Nephron (organoid): Measurements from ENCODE around the gene MYOZ1.
A peak's percentile ranks its signal among the peaks of the same experiment; 100 is the strongest.

Experiments
- H3K27ac Mint-ChIP-seq, 3 experiments: 2 replicates each; pipeline ENCODE4 v1.8.0; 2020; ENCODE audit warnings: mixed read lengths in 3 of 3, mild to moderate bottlenecking in 2 of 3, moderate library complexity in 1 of 3
- H3K27me3 Mint-ChIP-seq: 2 replicates; pipeline ENCODE4 v1.8.0; 2021; ENCODE audit warnings: low read depth, mild to moderate bottlenecking, moderate library complexity, mixed read lengths
- H3K36me3 Mint-ChIP-seq: 2 replicates; pipeline ENCODE4 v1.8.0; 2020; ENCODE audit warnings: low read depth, mixed read lengths
- H3K4me1 Mint-ChIP-seq: 2 replicates; pipeline ENCODE4 v1.8.0; 2020; ENCODE audit warnings: mixed read lengths
- H3K4me3 Mint-ChIP-seq, 3 experiments: 2 replicates each; pipeline ENCODE4 v1.8.0; 2020; ENCODE audit warnings: mild to moderate bottlenecking in 3 of 3, mixed read lengths in 3 of 3, moderate library complexity in 2 of 3
- H3K9me3 Mint-ChIP-seq: 2 replicates; pipeline ENCODE4 v1.8.0; 2020; ENCODE audit warnings: mixed read lengths
- TF ChIP-seq, protein P1 (sequence below), 3 experiments: fragments of 200-600 bp; sonication (generic); IDR thresholded peaks; one replicate each; pipeline ENCODE4 v1.5.0; 2021; ENCODE audit warnings: antibody characterized with exemption in 3 of 3; ENCODE audit not compliant: unreplicated experiment in 3 of 3

Gene MYOZ1

DNA sequence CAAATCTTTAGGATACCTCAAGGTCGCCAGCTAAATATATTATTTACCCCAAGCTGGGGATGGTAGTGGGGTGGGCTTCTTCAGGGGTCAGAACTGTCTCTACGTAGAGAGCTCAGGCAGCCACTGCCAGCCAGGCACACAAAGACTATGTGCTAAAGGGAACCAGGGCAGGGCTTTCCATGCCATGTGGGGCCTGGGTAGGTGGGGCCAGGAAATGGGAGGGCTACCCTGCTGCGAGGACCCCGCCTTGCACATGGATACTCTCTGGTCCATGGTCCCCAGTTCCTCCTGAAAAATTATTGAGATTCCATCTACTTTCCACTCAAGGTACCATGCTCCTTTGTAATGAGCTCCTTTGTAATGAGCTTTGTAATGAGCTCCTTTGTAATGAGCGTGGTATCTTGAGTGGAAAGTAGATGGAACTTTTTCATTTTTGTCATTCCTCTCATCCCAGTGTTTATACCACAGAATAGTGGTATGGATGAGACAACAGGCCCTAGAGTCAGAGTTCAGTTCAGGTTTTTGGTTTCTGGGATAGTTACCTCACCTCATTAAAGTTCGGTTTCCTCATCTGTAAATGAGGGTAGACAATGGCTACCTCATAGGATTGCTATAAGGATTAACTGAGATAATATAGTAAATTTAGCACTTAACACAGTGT is 8.7 kb upstream of the MYOZ1 start:
- H3K4me1 Mint-ChIP-seq: peaks cover 57% of the 10 kb centered on the region
- H3K27me3 Mint-ChIP-seq: no peaks in the 10 kb centered on the region
- peak overlapping the region; percentile 63 to 86 (median 78) for H3K4me3 Mint-ChIP-seq
- H3K36me3 Mint-ChIP-seq: no peaks in the 10 kb centered on the region
- H3K27ac Mint-ChIP-seq: peak overlapping the region in 2 of 3 experiments; percentile 64 to 94
- TF ChIP-seq, protein P1, sequence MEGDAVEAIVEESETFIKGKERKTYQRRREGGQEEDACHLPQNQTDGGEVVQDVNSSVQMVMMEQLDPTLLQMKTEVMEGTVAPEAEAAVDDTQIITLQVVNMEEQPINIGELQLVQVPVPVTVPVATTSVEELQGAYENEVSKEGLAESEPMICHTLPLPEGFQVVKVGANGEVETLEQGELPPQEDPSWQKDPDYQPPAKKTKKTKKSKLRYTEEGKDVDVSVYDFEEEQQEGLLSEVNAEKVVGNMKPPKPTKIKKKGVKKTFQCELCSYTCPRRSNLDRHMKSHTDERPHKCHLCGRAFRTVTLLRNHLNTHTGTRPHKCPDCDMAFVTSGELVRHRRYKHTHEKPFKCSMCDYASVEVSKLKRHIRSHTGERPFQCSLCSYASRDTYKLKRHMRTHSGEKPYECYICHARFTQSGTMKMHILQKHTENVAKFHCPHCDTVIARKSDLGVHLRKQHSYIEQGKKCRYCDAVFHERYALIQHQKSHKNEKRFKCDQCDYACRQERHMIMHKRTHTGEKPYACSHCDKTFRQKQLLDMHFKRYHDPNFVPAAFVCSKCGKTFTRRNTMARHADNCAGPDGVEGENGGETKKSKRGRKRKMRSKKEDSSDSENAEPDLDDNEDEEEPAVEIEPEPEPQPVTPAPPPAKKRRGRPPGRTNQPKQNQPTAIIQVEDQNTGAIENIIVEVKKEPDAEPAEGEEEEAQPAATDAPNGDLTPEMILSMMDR (IDR thresholded peaks at IDR 0.05; ENCODE audit: unreplicated experiment in 3 of 3): no peak
- no peaks in the 10 kb centered on the region for H3K9me3 Mint-ChIP-seq

DNA sequence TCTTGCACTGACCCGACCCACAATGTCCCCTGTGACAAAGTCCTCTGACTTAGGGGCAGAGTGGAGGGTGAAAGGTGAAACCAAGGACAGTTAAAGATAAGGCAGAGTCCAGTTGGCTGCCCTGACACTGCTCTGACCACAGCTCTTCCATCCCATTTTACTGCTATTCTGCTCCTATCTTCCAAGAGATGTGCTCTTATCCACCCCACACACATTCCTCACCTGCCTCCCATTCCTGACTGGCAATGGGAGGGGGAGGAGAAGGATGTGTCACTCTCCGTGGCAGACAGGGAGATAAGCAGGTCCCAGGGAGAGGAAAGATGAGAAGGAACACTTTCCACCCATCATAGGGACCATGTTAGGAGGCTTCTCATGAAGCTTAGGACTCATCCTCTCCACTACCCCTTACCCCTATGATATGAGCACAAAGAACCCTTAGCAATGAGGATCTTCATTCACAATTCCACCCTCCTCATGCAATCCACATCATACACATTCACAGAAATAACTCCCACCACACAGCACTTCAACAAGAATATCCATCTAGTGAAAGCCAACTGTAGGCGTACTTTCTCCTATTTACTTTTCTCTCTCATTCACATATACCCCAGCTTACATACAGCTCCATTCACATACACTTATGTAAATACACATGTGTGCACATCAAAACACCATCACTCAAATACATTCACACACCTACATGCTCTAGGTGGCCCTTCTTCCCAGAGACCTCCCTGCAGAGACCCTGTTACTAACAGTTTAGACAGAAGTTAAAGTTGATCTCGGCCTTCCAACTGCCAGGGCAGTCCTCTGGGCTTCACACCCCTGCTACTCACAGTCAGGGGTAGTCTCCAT is 7.9 kb upstream of the MYOZ1 start:
- H3K4me3 Mint-ChIP-seq: peak overlapping the region; percentile 63 to 86 (median 78)
- peak overlapping the region in 2 of 3 experiments; percentile 5 to 21 for H3K27ac Mint-ChIP-seq
- H3K27me3 Mint-ChIP-seq: no peaks in the 10 kb centered on the region
- H3K4me1 Mint-ChIP-seq: peaks cover 56% of the 10 kb centered on the region
- H3K36me3 Mint-ChIP-seq: no peaks in the 10 kb centered on the region
- H3K9me3 Mint-ChIP-seq: no peaks in the 10 kb centered on the region
- TF ChIP-seq, protein P1 (IDR thresholded peaks at IDR 0.05; ENCODE audit: unreplicated experiment in 3 of 3): no peak

DNA sequence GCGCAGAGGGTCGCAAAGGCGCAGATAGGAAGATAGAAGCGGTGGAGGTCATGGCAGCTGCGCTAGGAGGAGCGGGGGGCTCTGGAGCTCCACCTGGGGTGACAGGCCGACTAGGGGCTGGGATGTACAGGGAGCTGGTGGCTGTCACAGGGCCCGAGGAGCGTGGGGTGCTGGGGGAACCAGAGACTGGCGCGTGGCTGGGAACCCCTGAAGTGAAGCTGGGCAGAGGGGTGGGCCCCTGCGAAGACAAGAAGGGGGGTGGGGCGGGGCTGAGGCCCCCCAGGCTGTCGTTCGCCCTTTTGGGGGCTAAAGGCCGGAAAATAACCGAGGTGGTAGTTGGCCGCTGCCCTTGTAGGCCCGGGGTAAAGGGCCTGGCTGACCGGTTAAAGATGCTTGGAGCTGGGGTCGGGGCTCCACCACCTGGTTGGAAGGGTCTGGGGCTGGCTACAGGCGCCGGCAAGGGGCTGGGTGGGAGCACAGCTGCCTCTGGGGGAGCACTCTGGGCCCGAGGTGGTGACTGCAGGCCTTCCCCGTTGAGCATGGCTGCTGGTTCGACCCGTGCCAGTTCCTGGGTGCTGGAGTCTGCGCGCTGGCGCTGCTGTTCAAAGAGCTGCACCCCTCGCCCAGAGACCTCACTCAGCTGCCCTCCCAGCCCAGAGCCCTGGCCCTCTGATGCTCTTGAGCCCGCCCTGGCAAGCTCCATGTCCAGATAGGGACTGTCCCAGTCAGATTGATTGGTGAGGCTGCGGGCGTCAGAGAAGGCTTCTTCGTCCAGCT is 6.8 kb upstream of the MYOZ1 start:
- Mint-ChIP-seq H3K4me3 (peak overlapping the region; percentile 63 to 86 (median 78)), H3K36me3 (no peaks in the 10 kb centered on the region), H3K27ac (peak overlapping the region in 1 of 3 experiments; percentile 88), H3K27me3 (no peaks in the 10 kb centered on the region), H3K9me3 (no peaks in the 10 kb centered on the region), H3K4me1 (peaks cover 51% of the 10 kb centered on the region)
- TF ChIP-seq, protein P1 (IDR thresholded peaks at IDR 0.05; ENCODE audit: unreplicated experiment in 3 of 3): no peak

DNA sequence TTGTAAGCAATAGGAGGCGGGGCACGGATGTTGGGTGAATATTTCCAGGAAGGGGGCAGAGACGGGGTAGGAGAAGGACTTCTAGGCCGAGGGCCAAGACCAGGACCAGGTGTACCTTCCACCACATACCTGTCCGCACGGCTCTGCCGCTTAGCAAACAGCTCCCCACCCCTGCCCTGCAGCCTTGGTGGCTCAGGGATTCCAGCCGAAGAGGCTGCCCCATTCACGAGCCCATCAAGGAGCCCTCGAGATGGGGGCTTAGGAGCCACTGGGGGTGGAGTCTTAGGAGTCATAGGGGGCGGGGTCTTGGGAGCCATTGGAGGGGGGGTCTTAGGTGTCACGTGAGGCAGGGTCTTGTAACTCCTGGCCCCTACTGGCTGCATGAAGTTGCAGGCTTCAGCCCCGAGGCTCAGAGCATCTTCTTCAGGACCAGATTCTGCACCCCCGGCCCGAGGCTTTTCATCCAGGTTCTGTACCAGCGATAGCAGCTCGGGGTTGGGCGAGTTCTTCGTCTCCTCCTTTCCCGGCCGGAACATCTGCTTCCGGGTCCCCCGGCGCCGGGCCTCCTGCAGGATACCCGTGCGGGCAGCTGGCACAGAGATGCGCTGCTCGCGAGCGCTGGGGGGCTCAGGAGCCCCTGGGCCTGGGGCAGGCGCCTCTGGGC is 6.1 kb upstream of the MYOZ1 start:
- Mint-ChIP-seq H3K27me3 (no peaks in the 10 kb centered on the region), H3K4me3 (peak overlapping the region; percentile 63 to 86 (median 78)), H3K36me3 (no peaks in the 10 kb centered on the region), H3K27ac (peak overlapping the region; percentile 45 to 93 (median 88)), H3K4me1 (peaks cover 44% of the 10 kb centered on the region), H3K9me3 (no peaks in the 10 kb centered on the region)
- TF ChIP-seq, protein P1 (IDR thresholded peaks at IDR 0.05; ENCODE audit: unreplicated experiment in 3 of 3): no peak

DNA sequence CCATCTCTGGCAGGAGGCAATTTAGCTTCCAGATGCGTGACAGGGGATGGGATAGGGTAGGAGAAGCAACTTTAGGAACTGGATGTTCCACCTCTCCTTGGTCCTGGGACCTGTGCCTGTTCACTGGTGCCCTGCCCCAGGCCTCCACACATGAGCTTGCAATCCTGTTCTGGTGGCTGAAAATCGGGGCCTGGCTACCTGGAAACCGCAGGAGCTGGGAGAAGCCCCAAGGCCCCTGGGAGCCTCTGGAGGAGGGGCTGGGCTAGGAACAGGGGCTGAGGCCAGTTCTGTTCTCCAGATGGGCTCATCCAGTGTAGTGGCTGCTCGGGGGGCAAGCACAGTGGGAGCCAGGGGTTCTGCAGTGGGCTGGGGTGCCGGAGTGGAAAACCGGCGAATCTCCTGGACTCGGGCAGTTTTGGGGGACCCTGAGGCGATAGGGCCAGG is 5.3 kb upstream of the MYOZ1 start:
- peaks cover 47% of the 10 kb centered on the region for H3K4me1 Mint-ChIP-seq
- TF ChIP-seq, protein P1 (IDR thresholded peaks at IDR 0.05; ENCODE audit: unreplicated experiment in 3 of 3): no peak
- peak overlapping the region; percentile 63 to 86 (median 78) for H3K4me3 Mint-ChIP-seq
- H3K27ac Mint-ChIP-seq: peak overlapping the region in 2 of 3 experiments; percentile 16 to 93
- no peaks in the 10 kb centered on the region for H3K9me3 Mint-ChIP-seq
- no peaks in the 10 kb centered on the region for H3K36me3 Mint-ChIP-seq
- H3K27me3 Mint-ChIP-seq: no peaks in the 10 kb centered on the region
